A549 (cell line): Measurements from ENCODE around the gene OPRL1. TPM values are rescaled to one million over a fixed set of nuclear protein-coding genes. Genes with fewer than 3 reads are reported as not detected.

Experiments
- ATAC-seq, 2 experiments: fragments of 200-7000 bp in 1 of 2; fragments of >200 bp in 1 of 2; cut with Nextera tagmentation in 1 of 2; cut with Tn5 transposase in 1 of 2; 3 replicates each; pipeline versions ENCODE4 v1.8.0 to v1.9.1; 2018 to 2020; ENCODE audit warnings: mild to moderate bottlenecking in 1 of 2, moderate library complexity in 1 of 2
- CTCF ChIA-PET: fragments of 300-600 bp; sonication (Branson Sonifier 250); formaldehyde crosslinking; extraction: SDS; loops from one replicate; lab custom pipeline; 2021; ENCODE audit warnings: antibody characterized with exemption, inconsistent platforms; lab: Yijun Ruan, JAX
- POLR2A ChIA-PET: fragments of 350-600 bp; formaldehyde crosslinking; extraction: SDS; loops from one replicate; lab custom pipeline; 2021; ENCODE audit warnings: antibody characterized with exemption, inconsistent platforms; lab: Yijun Ruan, JAX
- DNase-seq, 2 experiments: peaks; one replicate each; pipeline versions ENCODE4 v3.0.0 to v3.0.0-alpha.2; 2011 to 2016; ENCODE audit warnings: low read depth in 1 of 2, low spot score in 1 of 2
- FAIRE-seq: peaks from 2 replicates; lab custom pipeline; 2011; peaks lifted over from hg19 to GRCh38; lab: Jason Lieb, UNC
- H3K27ac ChIP-seq, 2 experiments: fragments of >200 bp; sonication (Bioruptor Twin); formaldehyde crosslinking; 3 replicates each; pipeline ENCODE4 v1.5.1; 2016 to 2017
- H3K4me1 ChIP-seq: fragments of >200 bp; sonication (Bioruptor Twin); formaldehyde crosslinking; 3 replicates; pipeline ENCODE4 v1.6.1; 2016
- H3K4me2 ChIP-seq: fragments of >200 bp; sonication (Bioruptor Twin); formaldehyde crosslinking; 3 replicates; pipeline ENCODE4 v1.6.1; 2016
- H3K4me3 ChIP-seq: fragments of >200 bp; sonication (Bioruptor Twin); formaldehyde crosslinking; 3 replicates; pipeline ENCODE4 v1.5.1; 2016
- H3K9me3 ChIP-seq: fragments of >200 bp; sonication (Bioruptor Twin); formaldehyde crosslinking; 3 replicates; pipeline ENCODE4 v1.6.1; 2016
- BCL3 ChIP-seq: fragments of >200 bp; sonication (Bioruptor Twin); formaldehyde crosslinking; IDR thresholded peaks from 3 replicates; pipeline ENCODE4 v1.6.1; 2016
- BHLHE40 ChIP-seq: IDR thresholded peaks from 2 replicates; pipeline ENCODE4 v1.6.1; 2012; ENCODE audit warnings: low read depth, low read length, inconsistent platforms
- CBX8 ChIP-seq: fragments of 200-600 bp; sonication (generic); IDR thresholded peaks from 2 replicates; pipeline ENCODE4 v1.6.1; 2016
- ELK1 ChIP-seq: fragments of 150-350 bp; IDR thresholded peaks from 2 replicates; pipeline ENCODE4 v1.6.1; 2014; ENCODE audit warnings: low read depth, mild to moderate bottlenecking, low read length
- FOSB ChIP-seq: fragments of 250-450 bp; sonication (Bioruptor Pico); IDR thresholded peaks from 2 replicates; pipeline ENCODE4 v1.5.0; 2020; ENCODE audit warnings: mild to moderate bottlenecking, moderate library complexity
- FOSL2 ChIP-seq, 2 experiments: fragments of 450-650 bp in 1 of 2; fragments of >200 bp in 1 of 2; sonication (Bioruptor Twin) in 1 of 2; formaldehyde crosslinking; IDR thresholded peaks; 2 replicates each; pipeline versions ENCODE4 v1.5.0 to v1.6.1; 2016 to 2020; ENCODE audit warnings: mild to moderate bottlenecking in 1 of 2, moderate library complexity in 1 of 2
- GATA3 ChIP-seq: IDR thresholded peaks from 2 replicates; pipeline ENCODE4 v1.6.1; 2012; ENCODE audit warnings: borderline replicate concordance
- HDAC2 ChIP-seq: fragments of 200-600 bp; sonication (generic); IDR thresholded peaks from 2 replicates; pipeline ENCODE4 v1.6.1; 2016
- HEYL ChIP-seq: fragments of 250-450 bp; sonication (Bioruptor Pico); IDR thresholded peaks from 2 replicates; pipeline ENCODE4 v1.8.0; 2021; ENCODE audit warnings: mild to moderate bottlenecking, moderate library complexity
- HMGXB4 ChIP-seq: fragments of 250-450 bp; sonication (Bioruptor Pico); IDR thresholded peaks from 2 replicates; pipeline ENCODE4 v1.5.0; 2021; ENCODE audit warnings: mild to moderate bottlenecking, moderate library complexity, borderline replicate concordance
- HOXA7 ChIP-seq: fragments of 250-450 bp; sonication (Bioruptor Pico); IDR thresholded peaks from 2 replicates; pipeline ENCODE4 v1.5.0; 2020; ENCODE audit warnings: mild to moderate bottlenecking, moderate library complexity
- HOXB5 ChIP-seq: fragments of 250-450 bp; sonication (Bioruptor Pico); IDR thresholded peaks from 2 replicates; pipeline ENCODE4 v1.5.0; 2020; ENCODE audit warnings: mild to moderate bottlenecking, moderate library complexity
- JUN ChIP-seq, 2 experiments: fragments of >200 bp; sonication (Bioruptor Twin); formaldehyde crosslinking; IDR thresholded peaks; 2 replicates in 1 of 2; 3 replicates in 1 of 2; pipeline ENCODE4 v1.6.1; 2016 to 2017
- JUNB ChIP-seq: fragments of >200 bp; sonication (Bioruptor Twin); formaldehyde crosslinking; IDR thresholded peaks from 2 replicates; pipeline ENCODE4 v1.6.1; 2016
- KDM5A ChIP-seq: fragments of 200-600 bp; sonication (generic); IDR thresholded peaks from 2 replicates; pipeline ENCODE4 v1.6.1; 2016; ENCODE audit warnings: antibody characterized with exemption, mild to moderate bottlenecking
- NFE2L2 ChIP-seq: fragments of 150-350 bp; conservative IDR thresholded peaks from 2 replicates; pipeline ENCODE4 v1.6.1; 2014; ENCODE audit warnings: low read length
- NR3C1 ChIP-seq: fragments of >200 bp; sonication (Bioruptor Twin); formaldehyde crosslinking; IDR thresholded peaks from 3 replicates; pipeline ENCODE4 v1.6.1; 2017
- PBX3 ChIP-seq: IDR thresholded peaks from 2 replicates; pipeline ENCODE4 v1.6.1; 2012
- RAD21 ChIP-seq, 2 experiments: fragments of >200 bp in 1 of 2; sonication (Bioruptor Twin) in 1 of 2; formaldehyde crosslinking in 1 of 2; IDR thresholded peaks in 1 of 2; conservative IDR thresholded peaks in 1 of 2; 2 replicates in 1 of 2; 3 replicates in 1 of 2; pipeline ENCODE4 v1.6.1; 2012 to 2018; ENCODE audit warnings: inconsistent platforms in 1 of 2
- RARB ChIP-seq: fragments of 250-450 bp; sonication (Bioruptor Pico); IDR thresholded peaks from 2 replicates; pipeline ENCODE4 v1.8.0; 2021; ENCODE audit warnings: mild to moderate bottlenecking, moderate library complexity
- RCOR1 ChIP-seq: fragments of 150-350 bp; IDR thresholded peaks from 2 replicates; pipeline ENCODE4 v1.6.1; 2014; ENCODE audit warnings: antibody characterized with exemption, low read length, low read depth
- RNF2 ChIP-seq: fragments of 200-600 bp; sonication (generic); IDR thresholded peaks from 2 replicates; pipeline ENCODE4 v1.6.1; 2016; ENCODE audit warnings: low read depth, mild to moderate bottlenecking, antibody characterized with exemption, moderate library complexity, borderline replicate concordance
- TP53 ChIP-seq: fragments of 250-450 bp; sonication (Bioruptor Pico); IDR thresholded peaks from 2 replicates; pipeline ENCODE4 v1.5.0; 2021; ENCODE audit warnings: mild to moderate bottlenecking, moderate library complexity
- ZC3H11A ChIP-seq: fragments of 450-650 bp; IDR thresholded peaks from 2 replicates; pipeline ENCODE4 v1.6.1; 2014; ENCODE audit warnings: antibody characterized with exemption, mild to moderate bottlenecking
- WGBS: methylation state at CpG from one replicate; pipeline ENCODE4 v1.1.6; 2017; ENCODE audit errors: missing lambda C conversion rate; 5-methylcytosine and 5-hydroxymethylcytosine counted together
- polyA plus RNA-seq, 4 experiments: library from polyadenylated mRNA; depleted of rRNA in 3 of 4; stranded (reverse); fragments of >200 nt; fragmentation: RNase III in 1 of 4; extraction: RNeasy Plus Mini Kit Qiagen cat#74134 plus additional on column Dnase treatment in 1 of 4; gene quantifications; 2 replicates in 3 of 4; 3 replicates in 1 of 4; pipeline ENCODE4 v1.2.3, GENCODE V29; 2011 to 2017

The OPRL1 gene
- polyA plus RNA-seq, 2 of the 4 experiments (the other 2 are of a cell fraction), result 0.54 to 1.2 TPM

- FAIRE-seq (no peak), ATAC-seq (no peak), DNase-seq (no peak)
- Histone ChIP-seq H3K4me3 (no peak overlapping the region), H3K27ac (no peak overlapping the region), H3K4me2 (no peak overlapping the region), H3K4me1 (0 out of 3 replicates have a peak, but pooled peaks cover 6% of the 10 kb centered on the region), H3K9me3 (no peaks in the 10 kb centered on the region)
- POLR2A ChIA-PET, result no interaction called here
- CTCF ChIA-PET, result interaction anchor here (0.6 to 7.1 kb wide), 4 partner anchors 10 to 22 kb away, joined by 3 to 63 read pairs (median 4); partner anchors contain the start of gene LKAAEAR1
- TF ChIP-seq RNF2 (no peak), JUN (IDR thresholded peaks at IDR 0.05) (no peak), BHLHE40 (no peak), ZC3H11A (no peak), CBX8 (no peak), HOXB5 (CRISPR knock-in tag) (no peak), RCOR1 (no peak), RARB (CRISPR knock-in tag) (no peak), NFE2L2 (no peak), KDM5A (no peak), HMGXB4 (CRISPR knock-in tag) (no peak), TP53 (CRISPR knock-in tag) (no peak)
- WGBS, result 77% methylated on average over 39 of the region's 39 CpGs
Observed at GRCh38 chr20:64105846-64106434, 26.1 kb downstream of the OPRL1 start.

GRCh38 chr20:64106435-64106961 lies 26.6 kb downstream of the OPRL1 start:
- no peak overlapping the region for H3K27ac ChIP-seq
- H3K4me1 ChIP-seq, result 0 out of 3 replicates have a peak, but pooled peaks cover 6% of the 10 kb centered on the region
- no peak for FAIRE-seq
- no peak for DNase-seq
- no peak overlapping the region for H3K4me2 ChIP-seq
- no peak for ATAC-seq
- no peaks in the 10 kb centered on the region for H3K9me3 ChIP-seq
- TF ChIP-seq HDAC2, result no peak
- TF ChIP-seq FOSL2 (IDR thresholded peaks at IDR 0.05), result no peak
- no peak for TF ChIP-seq FOSL2 (CRISPR knock-in tag; IDR thresholded peaks at IDR 0.05)
- no peak for TF ChIP-seq RAD21 (conservative IDR thresholded peaks at IDR 0.05 in 1 of 2, IDR thresholded peaks at IDR 0.05 in 1 of 2)
- no peak for TF ChIP-seq JUN (IDR thresholded peaks at IDR 0.05)
- no peak for TF ChIP-seq JUNB
- no peak for TF ChIP-seq BCL3
- TF ChIP-seq NR3C1, result no peak
- no peak for TF ChIP-seq ELK1
- TF ChIP-seq PBX3, result no peak
- TF ChIP-seq KDM5A, result no peak
- no peak for TF ChIP-seq GATA3
- TF ChIP-seq HOXA7 (CRISPR knock-in tag), result no peak
- no peak for TF ChIP-seq FOSB (CRISPR knock-in tag)
- no peak for TF ChIP-seq HEYL (CRISPR knock-in tag)
- H3K4me3 ChIP-seq, result no peak overlapping the region
- 77% methylated on average over 27 of the region's 28 CpGs for WGBS
- POLR2A ChIA-PET, result no interaction called here
- CTCF ChIA-PET, result interaction anchor here (1.2 to 7.1 kb wide), 3 partner anchors 9 to 22 kb away, joined by 4 to 63 read pairs (median 5); partner anchors contain the start of gene LKAAEAR1
